HUES6 (cell line): ENCODE results near the gene CCSER1.
"Not testable (repeated sequence)": the region's sequence is repeated elsewhere in the genome, so short reads cannot be mapped to it uniquely, and the experiment has no call there.

ENCODE experiments used
- H3K27ac ChIP-seq: 2 replicates; pipeline ENCODE4 v1.7.0; 2013; ENCODE audit warnings: low read depth, mild to moderate bottlenecking, low read length, inconsistent platforms
- H3K27me3 ChIP-seq: 2 replicates; pipeline ENCODE4 v1.6.1; 2013; ENCODE audit warnings: low read length; ENCODE audit not compliant: control insufficient read depth, insufficient read depth
- H3K36me3 ChIP-seq: 2 replicates; pipeline ENCODE4 v1.6.1; 2013; ENCODE audit warnings: low read length; ENCODE audit not compliant: control insufficient read depth, insufficient read depth
- H3K4me1 ChIP-seq: 2 replicates; pipeline ENCODE4 v1.6.1; 2013; ENCODE audit warnings: low read length; ENCODE audit not compliant: control insufficient read depth, insufficient read depth
- H3K4me3 ChIP-seq: 2 replicates; pipeline ENCODE4 v1.5.1; 2013; ENCODE audit warnings: low read depth, low read length
- H3K9ac ChIP-seq: one replicate; pipeline ENCODE4 v1.6.1; 2013; ENCODE audit warnings: mild to moderate bottlenecking, low read length
- H3K9me3 ChIP-seq: 2 replicates; pipeline ENCODE4 v1.6.1; 2013; ENCODE audit warnings: low read depth, low read length; ENCODE audit not compliant: control insufficient read depth, insufficient read depth

The CCSER1 gene

GRCh38 chr4:90845777-90846176 is 718.6 kb downstream of the CCSER1 start:
- Histone ChIP-seq H3K36me3 (no peaks in the 10 kb centered on the region), H3K9me3 (peaks cover 7% of the 10 kb centered on the region), H3K4me1 (no peaks in the 10 kb centered on the region), H3K9ac (no peak overlapping the region), H3K4me3 (no peak overlapping the region), H3K27me3 (no peaks in the 10 kb centered on the region), H3K27ac (no peak overlapping the region)

DNA sequence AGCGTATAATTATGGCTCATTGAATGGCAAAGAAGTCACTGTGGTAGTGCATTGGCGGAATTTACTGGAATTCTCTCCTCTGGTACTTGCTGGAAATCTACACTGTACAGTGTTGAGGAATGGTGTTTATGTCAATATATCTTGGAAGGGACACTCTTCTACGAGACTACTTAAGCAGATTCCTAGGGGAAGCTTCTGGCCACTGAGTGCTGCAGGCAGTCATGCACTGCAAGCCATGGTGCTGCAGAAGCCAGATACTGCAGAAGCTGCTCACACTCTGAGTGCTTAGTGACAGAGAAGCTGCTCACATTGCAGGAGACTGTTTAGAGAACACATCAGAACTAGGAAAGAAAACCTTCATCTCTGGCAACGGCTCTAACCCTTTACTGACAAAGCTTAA is 725.0 kb downstream of the CCSER1 start:
- Histone ChIP-seq H3K4me1 (no peaks in the 10 kb centered on the region), H3K4me3 (no peak overlapping the region), H3K9ac (no peak overlapping the region), H3K27me3 (no peaks in the 10 kb centered on the region), H3K9me3 (peaks cover 7% of the 10 kb centered on the region), H3K36me3 (no peaks in the 10 kb centered on the region), H3K27ac (no peak overlapping the region)

DNA sequence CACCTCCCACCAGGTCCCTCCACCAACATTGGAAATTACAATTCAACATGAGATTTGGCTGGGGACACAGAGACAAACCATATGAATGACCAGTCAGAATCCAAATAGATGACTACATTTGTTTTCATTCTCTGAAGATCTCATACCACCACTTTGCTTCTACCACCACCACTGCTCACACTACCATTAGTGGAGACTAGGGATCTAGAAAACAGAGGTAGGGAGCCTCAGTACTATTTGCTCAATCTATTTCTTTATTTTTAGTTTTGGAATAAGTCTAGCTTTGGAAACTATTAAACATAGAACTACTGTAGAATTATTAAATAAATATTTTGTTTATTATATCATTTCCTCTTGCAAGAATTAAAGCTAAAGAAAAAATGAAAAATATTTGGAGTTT is 727.9 kb downstream of the CCSER1 start:
- Histone ChIP-seq H3K4me3 (no peak overlapping the region), H3K9me3 (peaks cover 2% of the 10 kb centered on the region), H3K4me1 (no peaks in the 10 kb centered on the region), H3K27ac (no peak overlapping the region), H3K9ac (no peak overlapping the region), H3K27me3 (no peaks in the 10 kb centered on the region), H3K36me3 (no peaks in the 10 kb centered on the region)

GRCh38 chr4:90857081-90857820 is 730.1 kb downstream of the CCSER1 start:
- Histone ChIP-seq H3K27ac (no peak overlapping the region), H3K36me3 (no peaks in the 10 kb centered on the region), H3K4me3 (no peak overlapping the region), H3K9ac (no peak overlapping the region), H3K27me3 (no peaks in the 10 kb centered on the region), H3K4me1 (no peaks in the 10 kb centered on the region), H3K9me3 (no peaks in the 10 kb centered on the region)

GRCh38 chr4:90875791-90876190 is 748.6 kb downstream of the CCSER1 start:
- no peak overlapping the region for H3K27ac ChIP-seq
- no peak overlapping the region for H3K9ac ChIP-seq
- no peaks in the 10 kb centered on the region for H3K4me1 ChIP-seq
- no peaks in the 10 kb centered on the region for H3K9me3 ChIP-seq
- H3K27me3 ChIP-seq: no peaks in the 10 kb centered on the region
- no peaks in the 10 kb centered on the region for H3K36me3 ChIP-seq
- H3K4me3 ChIP-seq: no peak overlapping the region

GRCh38 chr4:90876296-90876695 is 749.1 kb downstream of the CCSER1 start:
- no peaks in the 10 kb centered on the region for H3K36me3 ChIP-seq
- H3K9me3 ChIP-seq: no peaks in the 10 kb centered on the region
- H3K4me3 ChIP-seq: no peak overlapping the region
- no peaks in the 10 kb centered on the region for H3K4me1 ChIP-seq
- no peaks in the 10 kb centered on the region for H3K27me3 ChIP-seq
- H3K9ac ChIP-seq: no peak overlapping the region
- H3K27ac ChIP-seq: no peak overlapping the region

DNA sequence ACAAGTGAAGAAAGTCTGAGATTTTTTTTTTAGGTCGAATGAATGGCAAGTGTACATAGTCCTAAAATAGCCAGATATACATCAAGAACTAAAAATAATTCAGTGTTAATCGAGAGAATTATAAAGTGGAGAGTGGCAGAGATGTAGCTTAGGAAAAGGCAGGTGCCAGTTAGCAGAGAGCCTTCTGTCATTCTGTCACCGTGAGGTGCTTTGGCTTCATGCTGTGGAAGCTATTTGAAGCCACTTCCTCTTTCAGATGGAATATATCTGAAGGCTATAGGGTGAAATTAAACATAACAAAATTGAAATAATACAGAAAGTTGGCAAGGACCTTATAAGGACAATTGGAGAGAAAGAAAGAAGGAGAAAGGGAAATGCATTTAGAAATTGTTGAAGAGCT is 756.3 kb downstream of the CCSER1 start:
- H3K9me3 ChIP-seq: no peaks in the 10 kb centered on the region
- no peaks in the 10 kb centered on the region for H3K36me3 ChIP-seq
- H3K27me3 ChIP-seq: no peaks in the 10 kb centered on the region
- H3K9ac ChIP-seq: no peak overlapping the region
- H3K27ac ChIP-seq: no peak overlapping the region
- no peak overlapping the region for H3K4me3 ChIP-seq
- H3K4me1 ChIP-seq: no peaks in the 10 kb centered on the region

- no peak overlapping the region for H3K4me3 ChIP-seq
- H3K27ac ChIP-seq: no peak overlapping the region
- no peaks in the 10 kb centered on the region for H3K36me3 ChIP-seq
- H3K27me3 ChIP-seq: no peaks in the 10 kb centered on the region
- H3K9me3 ChIP-seq: no peaks in the 10 kb centered on the region
- no peak overlapping the region for H3K9ac ChIP-seq
- H3K4me1 ChIP-seq: no peaks in the 10 kb centered on the region
Observed at GRCh38 chr4:90888571-90888970, 761.4 kb downstream of the CCSER1 start.

DNA sequence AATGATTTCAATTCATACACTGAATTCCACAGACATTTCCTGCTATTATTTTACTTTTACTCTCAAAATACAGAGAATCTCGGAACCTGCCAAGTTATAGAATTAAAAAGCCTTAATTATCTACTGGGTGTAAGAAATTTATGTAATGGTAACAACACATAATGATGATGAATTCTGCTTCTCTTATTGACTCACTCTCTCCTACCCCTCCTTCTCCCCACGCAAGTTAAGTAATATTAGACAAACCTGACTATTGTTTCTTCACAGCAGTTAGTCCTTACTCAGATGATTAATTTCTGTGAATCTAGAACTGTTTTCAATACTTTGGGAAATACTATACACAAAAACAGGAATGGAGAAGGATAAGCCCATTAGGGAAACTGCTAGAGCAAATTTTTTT is 762.0 kb downstream of the CCSER1 start:
- Histone ChIP-seq H3K9ac (no peak overlapping the region), H3K27ac (no peak overlapping the region), H3K4me3 (no peak overlapping the region), H3K36me3 (no peaks in the 10 kb centered on the region), H3K9me3 (no peaks in the 10 kb centered on the region), H3K27me3 (no peaks in the 10 kb centered on the region), H3K4me1 (no peaks in the 10 kb centered on the region)

DNA sequence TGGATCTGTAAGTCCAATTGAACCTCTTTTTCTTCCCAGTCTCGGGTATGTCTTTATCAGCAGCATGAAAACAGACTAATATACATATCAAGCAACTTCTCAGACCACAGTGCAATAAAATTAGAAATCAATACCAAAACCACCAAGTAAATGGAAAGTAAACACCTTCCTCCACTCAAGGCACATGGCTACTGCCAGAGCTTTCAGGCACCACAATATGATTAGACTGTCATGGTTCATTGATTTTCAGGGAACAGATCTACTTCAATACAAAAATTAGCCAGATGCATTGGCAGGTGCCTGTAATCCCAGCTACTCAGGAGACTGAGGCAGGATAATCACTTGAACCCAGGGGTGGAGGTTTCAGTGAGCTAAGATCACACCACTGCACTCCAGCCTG is 776.2 kb downstream of the CCSER1 start:
- not testable (repeated sequence) for H3K27me3 ChIP-seq, H3K4me3 ChIP-seq, H3K9ac ChIP-seq, H3K27ac ChIP-seq, H3K36me3 ChIP-seq, H3K9me3 ChIP-seq
- H3K4me1 ChIP-seq: peaks cover 11% of the 10 kb centered on the region; the same call in 1 of the 2 replicates

GRCh38 chr4:90904021-90904420 is 776.8 kb downstream of the CCSER1 start:
- H3K27ac ChIP-seq: peak overlapping the region; percentile 33; the same call in 1 of the 2 replicates
- peaks cover 11% of the 10 kb centered on the region; the same call in 1 of the 2 replicates for H3K4me1 ChIP-seq
- H3K36me3 ChIP-seq: no peaks in the 10 kb centered on the region
- H3K27me3 ChIP-seq: no peaks in the 10 kb centered on the region
- H3K9ac ChIP-seq: no peak overlapping the region
- H3K4me3 ChIP-seq: no peak overlapping the region
- peaks cover 5% of the 10 kb centered on the region; the same call in 1 of the 2 replicates for H3K9me3 ChIP-seq
